GM12878 (cell line): Measurements from ENCODE around the gene CCDC32. TPM values are rescaled to one million over a fixed set of nuclear protein-coding genes. Genes with fewer than 3 reads are reported as not detected.
"Not testable (repeated sequence)": the region's sequence is repeated elsewhere in the genome, so short reads cannot be mapped to it uniquely, and the experiment has no call there.

Experiments
- ATAC-seq: fragments of 200-7000 bp; cut with Tn5 transposase; 3 replicates; pipeline ENCODE4 v1.9.1; 2020; ENCODE audit warnings: mild to moderate bottlenecking, moderate library complexity
- BruUV-seq: library from RNA; stranded (reverse); fragments of 400-500 nt; replicated peaks from 2 replicates; lab custom pipeline; 2021; lab: Mats Ljungman, UMichigan
- CTCF ChIA-PET: fragments of 300-600 bp; sonication (Branson Sonifier 250); formaldehyde crosslinking; extraction: SDS; loops from one replicate; lab custom pipeline; 2021; ENCODE audit warnings: inconsistent platforms; lab: Yijun Ruan, JAX
- POLR2A ChIA-PET: fragments of 350-600 bp; formaldehyde crosslinking; extraction: SDS; loops from one replicate; lab custom pipeline; 2021; ENCODE audit warnings: inconsistent platforms; lab: Charles Lee
- RAD21 ChIA-PET: fragments of 300-600 bp; sonication (Branson Sonifier 250); formaldehyde crosslinking; loops from one replicate; lab custom pipeline; 2023; ENCODE audit warnings: antibody characterized with exemption; ENCODE audit not compliant: unreplicated experiment; lab: Charles Lee
- SMC1A ChIA-PET: fragments of 300-600 bp; sonication (Branson Sonifier 250); formaldehyde crosslinking; loops from one replicate; lab custom pipeline; 2023; ENCODE audit not compliant: unreplicated experiment, uncharacterized antibody; lab: Charles Lee
- DNase-seq: peaks from one replicate; pipeline ENCODE4 v3.0.0-alpha.2; 2011; ENCODE audit warnings: low read depth, low spot score
- FAIRE-seq: peaks from 3 replicates; lab custom pipeline; 2011; peaks lifted over from hg19 to GRCh38; lab: Jason Lieb, UNC
- H2AFZ ChIP-seq: 2 replicates; pipeline ENCODE4 v1.6.0; 2011; ENCODE audit warnings: low read depth, low read length, control low read depth; ENCODE audit not compliant: control insufficient read depth
- H3K27ac ChIP-seq: 2 replicates; pipeline ENCODE4 v1.5.1; 2011; ENCODE audit warnings: control low read depth; ENCODE audit not compliant: control insufficient read depth, insufficient read depth
- H3K27me3 ChIP-seq, 2 experiments: replicated peaks in 1 of 2; 2 replicates each; pipeline versions ENCODE4 v1.6.0 to v1.6.1; 2011; ENCODE audit warnings: low read length in 1 of 2; ENCODE audit not compliant: control insufficient read depth in 2 of 2, insufficient read depth in 2 of 2
- H3K36me3 ChIP-seq, 2 experiments: 2 replicates each; pipeline ENCODE4 v1.5.1; 2011; ENCODE audit warnings: low read length in 1 of 2; ENCODE audit not compliant: control insufficient read depth in 2 of 2, insufficient read depth in 2 of 2
- H3K4me1 ChIP-seq: 2 replicates; pipeline ENCODE4 v1.6.1; 2011; ENCODE audit warnings: mild to moderate bottlenecking, low read length, moderate library complexity, mixed read lengths; ENCODE audit not compliant: control insufficient read depth, insufficient read depth
- H3K4me2 ChIP-seq: 2 replicates; pipeline ENCODE4 v1.6.0; 2011; ENCODE audit warnings: control low read depth; ENCODE audit not compliant: control insufficient read depth, insufficient read depth
- H3K4me3 ChIP-seq: fragments of 200-600 bp; sonication (generic); 2 replicates; pipeline ENCODE4 v1.5.1; 2016
- H3K79me2 ChIP-seq: 2 replicates; pipeline ENCODE4 v1.6.0; 2011; ENCODE audit warnings: low read length; ENCODE audit not compliant: control insufficient read depth, insufficient read depth
- H3K9ac ChIP-seq: 2 replicates; pipeline ENCODE4 v1.8.0; 2011; ENCODE audit warnings: low read length, control low read depth, mixed read lengths; ENCODE audit not compliant: control insufficient read depth, insufficient read depth
- H3K9me3 ChIP-seq: replicated peaks from 3 replicates; pipeline ENCODE4 v1.5.1; 2011; ENCODE audit warnings: mild to moderate bottlenecking, low read length; ENCODE audit not compliant: control insufficient read depth, insufficient read depth
- H4K20me1 ChIP-seq: 2 replicates; pipeline ENCODE4 v1.6.0; 2011; ENCODE audit not compliant: control insufficient read depth, insufficient read depth
- BCL11A ChIP-seq: IDR thresholded peaks from 2 replicates; pipeline ENCODE4 v1.6.1; 2011; ENCODE audit warnings: low read depth, low read length
- CBFB ChIP-seq: IDR thresholded peaks from 2 replicates; pipeline ENCODE4 v1.6.1; 2016; ENCODE audit warnings: antibody characterized with exemption, low read depth
- CHD2 ChIP-seq: IDR thresholded peaks from 2 replicates; pipeline ENCODE4 v1.6.1; 2011; ENCODE audit warnings: low read depth, low read length, improper control_type of control experiment, borderline replicate concordance
- ETV6 ChIP-seq, 2 experiments: fragments of 450-650 bp in 1 of 2; IDR thresholded peaks in 1 of 2; conservative IDR thresholded peaks in 1 of 2; 2 replicates each; pipeline ENCODE4 v1.6.1; 2014; ENCODE audit warnings: antibody characterized with exemption in 1 of 2, borderline replicate concordance in 1 of 2, low read depth in 1 of 2, mild to moderate bottlenecking in 1 of 2, moderate library complexity in 1 of 2
- FOXK2 ChIP-seq: fragments of 450-650 bp; IDR thresholded peaks from 2 replicates; pipeline ENCODE4 v1.6.1; 2017; ENCODE audit warnings: mild to moderate bottlenecking, moderate library complexity
- GABPA ChIP-seq: IDR thresholded peaks from 2 replicates; pipeline ENCODE4 v1.6.1; 2014; ENCODE audit warnings: antibody characterized with exemption, low read depth, mild to moderate bottlenecking, inconsistent platforms
- NFXL1 ChIP-seq: fragments of 450-650 bp; IDR thresholded peaks from 2 replicates; pipeline ENCODE4 v1.6.1; 2017; ENCODE audit warnings: antibody characterized with exemption, mild to moderate bottlenecking, borderline replicate concordance
- POLR2AphosphoS5 ChIP-seq: IDR thresholded peaks from 2 replicates; pipeline ENCODE4 v1.6.1; 2011; ENCODE audit warnings: mild to moderate bottlenecking, low read length, inconsistent platforms
- POU2F2 ChIP-seq: IDR thresholded peaks from 3 replicates; pipeline ENCODE4 v1.6.1; 2011; ENCODE audit warnings: low read depth, mild to moderate bottlenecking, low read length, borderline replicate concordance
- SMAD1 ChIP-seq: fragments of 450-650 bp; IDR thresholded peaks from 2 replicates; pipeline ENCODE4 v1.6.1; 2018; ENCODE audit warnings: mild to moderate bottlenecking, low read depth; ENCODE audit not compliant: partially characterized antibody
- SREBF2 ChIP-seq: IDR thresholded peaks from 2 replicates; pipeline ENCODE4 v1.6.1; 2012; ENCODE audit warnings: mild to moderate bottlenecking, low read length
- WGBS: methylation state at CpG from one replicate; pipeline ENCODE4 v1.1.6; 2016; ENCODE audit warnings: low lambda C conversion rate; ENCODE audit not compliant: insufficient replicate concordance, insufficient coverage; ENCODE audit errors: missing lambda C conversion rate; 5-methylcytosine and 5-hydroxymethylcytosine counted together
- in situ Hi-C: fragments of 300-500 bp; cut with MboI; formaldehyde crosslinking; loops from 9 replicates; pipeline ENCODE4 v1.14.3; 2018; ENCODE audit warnings: mixed read lengths
- intact Hi-C: fragments of 100-400 bp; cut with micrococcal nuclease; formaldehyde crosslinking; loops from one replicate; pipeline ENCODE4 v1.14.2; 2022; ENCODE audit not compliant: unreplicated experiment
- polyA plus RNA-seq, 11 experiments: library from polyadenylated mRNA; depleted of rRNA in 4 of 11; unstranded in 6 of 11; stranded (reverse) in 5 of 11; fragments of >200 nt; fragmentation: Nextera tagmentation in 4 of 11; fragmentation: Illumina TruSeq in 1 of 11; extraction: Ambion mirVana in 4 of 11; extraction: Trizol in 1 of 11; gene quantifications; 1 replicate in 1 of 11; 2 replicates in 10 of 11; pipeline versions ENCODE4 v1.2.1 to v1.2.3, GENCODE V29; 2011 to 2016; ENCODE audit warnings: inconsistent platforms in 2 of 11, missing spikeins in 2 of 11, low read depth in 1 of 11
- total RNA-seq, 4 experiments: library from RNA; depleted of rRNA in 3 of 4; stranded (reverse); fragments of >200 nt in 3 of 4; fragmentation: Illumina TruSeq in 1 of 4; extraction: Trizol in 1 of 4; gene quantifications; 2 replicates each; pipeline versions ENCODE4 v1.2.1 to v1.2.3, GENCODE V29; 2013 to 2021
- TF ChIP-seq, protein P1 (sequence below): IDR thresholded peaks from 2 replicates; pipeline ENCODE4 v1.6.1; 2012; ENCODE audit warnings: low read length, inconsistent platforms

The CCDC32 gene
- total and polyA plus RNA-seq, 10 of the 15 experiments (the other 5 are each of a cell fraction or from before 2014, with no cell fraction given) = 30.2 to 74.3 (median 46.5) TPM

DNA sequence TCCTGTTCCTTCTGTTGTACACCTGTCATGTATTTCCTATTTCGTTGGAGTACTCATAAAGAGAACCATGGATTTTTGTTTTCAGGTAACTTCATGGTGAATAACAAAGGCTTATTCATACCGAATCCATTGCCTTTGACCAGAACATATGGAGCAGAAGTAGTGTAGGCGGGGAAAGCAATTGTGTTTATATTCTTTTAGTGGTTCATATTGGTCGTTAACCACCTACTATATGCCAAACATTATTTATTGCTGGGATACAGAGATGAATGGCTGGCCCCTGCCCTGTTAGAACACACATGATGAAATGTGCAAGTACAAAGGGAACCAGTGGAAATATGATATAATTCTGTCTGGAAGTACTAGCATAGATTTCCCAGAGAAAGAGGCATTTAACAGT lies 14.1 kb upstream of the CCDC32 start:
- no peak for ATAC-seq
- TF ChIP-seq SMAD1 = no peak
- TF ChIP-seq FOXK2 = no peak
- no peak for TF ChIP-seq BCL11A
- TF ChIP-seq SREBF2 = no peak
- TF ChIP-seq CBFB = no peak
- TF ChIP-seq, protein P1, sequence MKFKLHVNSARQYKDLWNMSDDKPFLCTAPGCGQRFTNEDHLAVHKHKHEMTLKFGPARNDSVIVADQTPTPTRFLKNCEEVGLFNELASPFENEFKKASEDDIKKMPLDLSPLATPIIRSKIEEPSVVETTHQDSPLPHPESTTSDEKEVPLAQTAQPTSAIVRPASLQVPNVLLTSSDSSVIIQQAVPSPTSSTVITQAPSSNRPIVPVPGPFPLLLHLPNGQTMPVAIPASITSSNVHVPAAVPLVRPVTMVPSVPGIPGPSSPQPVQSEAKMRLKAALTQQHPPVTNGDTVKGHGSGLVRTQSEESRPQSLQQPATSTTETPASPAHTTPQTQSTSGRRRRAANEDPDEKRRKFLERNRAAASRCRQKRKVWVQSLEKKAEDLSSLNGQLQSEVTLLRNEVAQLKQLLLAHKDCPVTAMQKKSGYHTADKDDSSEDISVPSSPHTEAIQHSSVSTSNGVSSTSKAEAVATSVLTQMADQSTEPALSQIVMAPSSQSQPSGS = no peak
- TF ChIP-seq NFXL1 = no peak
- no peak for TF ChIP-seq ETV6 (conservative IDR thresholded peaks at IDR 0.05 in 1 of 2, IDR thresholded peaks at IDR 0.05 in 1 of 2; ENCODE audit: borderline replicate concordance in 1 of 2, low read depth in 1 of 2)
- TF ChIP-seq POLR2AphosphoS5 = no peak
- no peak for TF ChIP-seq POU2F2
- TF ChIP-seq CHD2 = no peak
- no peak for TF ChIP-seq GABPA
- H3K79me2 ChIP-seq = no peaks in the 10 kb centered on the region

DNA sequence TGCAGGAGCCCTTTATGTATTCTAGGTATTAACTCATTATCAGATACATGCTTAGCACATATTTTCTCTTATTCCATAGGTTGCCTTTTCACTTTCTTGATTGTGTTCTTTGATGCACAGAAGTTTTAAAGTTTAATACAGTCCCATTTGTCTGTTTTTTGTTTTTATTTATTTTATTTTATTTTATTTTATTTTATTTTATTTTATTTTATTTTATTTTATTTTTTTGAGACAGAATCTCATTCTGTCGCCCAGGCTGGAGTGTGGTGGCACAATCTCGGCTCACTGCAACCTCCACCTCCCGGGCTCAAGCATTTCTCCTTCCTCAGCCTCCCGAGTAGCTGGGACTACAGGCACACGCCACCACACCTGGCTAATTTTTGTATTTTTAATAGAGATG lies 12.1 kb upstream of the CCDC32 start:
- DNase-seq, H3K4me1 ChIP-seq, H4K20me1 ChIP-seq, H3K4me3 ChIP-seq, H3K27ac ChIP-seq, RAD21 ChIA-PET, H3K4me2 ChIP-seq, BruUV-seq, CTCF ChIA-PET, H3K79me2 ChIP-seq, H3K36me3 ChIP-seq, ATAC-seq, H3K27me3 ChIP-seq, intact Hi-C loops, H3K9ac ChIP-seq, H3K9me3 ChIP-seq, H2AFZ ChIP-seq, in situ Hi-C loops, FAIRE-seq: not testable (repeated sequence)
- ChIA-PET SMC1A (interaction anchor here (0.6 kb wide), 1 partner anchor 302 kb away, joined by 3 read pairs; no protein-coding TSS in a partner anchor), POLR2A (interaction anchor here (0.9 to 1.1 kb wide), 2 partner anchors 11 to 16 kb away, joined by 3 to 4 read pairs; no protein-coding TSS in a partner anchor)
- WGBS = 100% methylated on average over 5 of the region's 5 CpGs

More for the DNA sequence above, 14.1 kb upstream of the CCDC32 start:
- ChIA-PET POLR2A (no interaction called here), RAD21 (no interaction called here), CTCF (interaction anchor here (1.1 to 3.4 kb wide), 2 partner anchors 10 to 11 kb away, joined by 3 to 14 read pairs; no protein-coding TSS in a partner anchor), SMC1A (no interaction called here)
- DNase-seq (no peak), FAIRE-seq (no peak)
- in situ Hi-C loops (no loop called here), intact Hi-C loops (no loop called here)
- 24% methylated on average over 4 of the region's 4 CpGs for WGBS
- Histone ChIP-seq H3K4me1 (no peaks in the 10 kb centered on the region), H2AFZ (no peak overlapping the region), H3K4me2 (no peak overlapping the region), H3K27me3 (no peaks in the 10 kb centered on the region), H4K20me1 (no peaks in the 10 kb centered on the region), H3K27ac (no peak overlapping the region), H3K36me3 (peaks cover 0 to 2% of the 10 kb centered on the region in 2 experiments; a peak in 1 of 4 replicates), H3K4me3 (no peak overlapping the region), H3K9me3 (no peaks in the 10 kb centered on the region; the same call in 2 of the 3 replicates), H3K9ac (no peak overlapping the region)
- BruUV-seq = no TSS peak
